ENCODE data around the gene HERC5. TPM values are rescaled to one million over a fixed set of nuclear protein-coding genes. Genes with fewer than 3 reads are reported as not detected.
"Not testable (repeated sequence)": the region's sequence is repeated elsewhere in the genome, so short reads cannot be mapped to it uniquely, and the experiment has no call there.

Gene HERC5
- total RNA-seq, 6 donors from 2014 or later = 4.3 to 18.1 (median 9.8) TPM

DNA sequence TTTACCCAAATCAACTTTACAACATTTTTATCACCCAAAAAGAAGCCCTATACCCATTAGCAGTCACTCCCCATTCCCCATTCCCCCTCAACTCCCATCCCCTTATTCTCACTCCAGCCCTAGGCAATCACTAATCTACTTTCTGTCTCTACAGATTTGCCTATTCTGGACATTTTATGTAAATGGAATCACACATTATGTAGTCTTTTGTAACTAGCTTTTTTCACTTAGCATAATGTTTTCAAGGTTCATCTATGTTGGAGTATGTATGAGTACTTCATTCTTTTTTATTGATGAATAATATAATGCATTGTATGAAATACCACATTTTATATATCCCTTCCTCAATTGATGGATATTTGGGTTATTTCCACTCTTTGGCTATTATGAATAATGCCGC lies 36.1 kb upstream of the HERC5 start:
- no peak overlapping the region for H3K27ac ChIP-seq
- no peaks in the 10 kb centered on the region for H3K27me3 ChIP-seq

DNA sequence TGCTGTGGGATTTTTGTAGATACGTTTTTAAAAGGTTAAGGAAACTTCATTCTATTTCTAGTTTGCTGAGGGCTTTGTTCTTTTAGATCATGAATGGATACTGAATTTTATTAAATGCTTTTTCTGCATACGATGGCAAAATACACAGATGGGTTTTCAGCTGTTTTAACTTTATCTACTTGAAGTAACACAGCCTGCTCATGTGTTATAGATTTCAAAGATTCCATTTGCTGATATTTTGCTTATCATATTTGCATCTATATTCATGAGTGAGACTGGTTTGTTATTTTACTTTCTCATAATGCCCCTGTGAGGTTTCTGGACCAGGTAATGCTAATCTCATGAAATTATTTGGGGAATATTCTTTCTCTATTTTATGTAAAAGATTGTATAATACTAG lies 34.5 kb upstream of the HERC5 start:
- Histone ChIP-seq H3K27me3 (no peaks in the 10 kb centered on the region), H3K4me3 (no peak overlapping the region), H3K36me3 (peaks cover 0 to 12% (median 0%) of the 10 kb centered on the region in 4 donors), H3K4me1 (no peaks in the 10 kb centered on the region), H3K27ac (no peak overlapping the region), H3K9me3 (no peaks in the 10 kb centered on the region)
- no peak for TF ChIP-seq POLR2AphosphoS5 (IDR thresholded peaks at IDR 0.05)
- no peak for TF ChIP-seq EP300 (IDR thresholded peaks at IDR 0.05)
- TF ChIP-seq, protein P1, sequence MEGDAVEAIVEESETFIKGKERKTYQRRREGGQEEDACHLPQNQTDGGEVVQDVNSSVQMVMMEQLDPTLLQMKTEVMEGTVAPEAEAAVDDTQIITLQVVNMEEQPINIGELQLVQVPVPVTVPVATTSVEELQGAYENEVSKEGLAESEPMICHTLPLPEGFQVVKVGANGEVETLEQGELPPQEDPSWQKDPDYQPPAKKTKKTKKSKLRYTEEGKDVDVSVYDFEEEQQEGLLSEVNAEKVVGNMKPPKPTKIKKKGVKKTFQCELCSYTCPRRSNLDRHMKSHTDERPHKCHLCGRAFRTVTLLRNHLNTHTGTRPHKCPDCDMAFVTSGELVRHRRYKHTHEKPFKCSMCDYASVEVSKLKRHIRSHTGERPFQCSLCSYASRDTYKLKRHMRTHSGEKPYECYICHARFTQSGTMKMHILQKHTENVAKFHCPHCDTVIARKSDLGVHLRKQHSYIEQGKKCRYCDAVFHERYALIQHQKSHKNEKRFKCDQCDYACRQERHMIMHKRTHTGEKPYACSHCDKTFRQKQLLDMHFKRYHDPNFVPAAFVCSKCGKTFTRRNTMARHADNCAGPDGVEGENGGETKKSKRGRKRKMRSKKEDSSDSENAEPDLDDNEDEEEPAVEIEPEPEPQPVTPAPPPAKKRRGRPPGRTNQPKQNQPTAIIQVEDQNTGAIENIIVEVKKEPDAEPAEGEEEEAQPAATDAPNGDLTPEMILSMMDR (IDR thresholded peaks at IDR 0.05) = no peak
- TF ChIP-seq POLR2A (IDR thresholded peaks at IDR 0.05) = no peak
- ATAC-seq (ENCODE audit: low FRiP score in 2 of 2) (no peak), DNase-seq (no peak)
- 94% methylated on average over 2 of the region's 2 CpGs for WGBS, 2 donors

More for the DNA sequence above, 36.1 kb upstream of the HERC5 start:
- TF ChIP-seq POLR2A (IDR thresholded peaks at IDR 0.05) (no peak), EP300 (IDR thresholded peaks at IDR 0.05) (no peak), POLR2AphosphoS5 (IDR thresholded peaks at IDR 0.05) (no peak)
- TF ChIP-seq, protein P1 (IDR thresholded peaks at IDR 0.05) = no peak
- Histone ChIP-seq H3K36me3 (peaks cover 0 to 9% (median 0%) of the 10 kb centered on the region in 4 donors), H3K4me3 (no peak overlapping the region), H3K9me3 (no peaks in the 10 kb centered on the region), H3K4me1 (no peaks in the 10 kb centered on the region)
- 97 to 100% methylated on average over 1 of the region's 1 CpG for WGBS, 2 donors
- ATAC-seq (ENCODE audit: low FRiP score in 2 of 2) (no peak), DNase-seq (no peak)

DNA sequence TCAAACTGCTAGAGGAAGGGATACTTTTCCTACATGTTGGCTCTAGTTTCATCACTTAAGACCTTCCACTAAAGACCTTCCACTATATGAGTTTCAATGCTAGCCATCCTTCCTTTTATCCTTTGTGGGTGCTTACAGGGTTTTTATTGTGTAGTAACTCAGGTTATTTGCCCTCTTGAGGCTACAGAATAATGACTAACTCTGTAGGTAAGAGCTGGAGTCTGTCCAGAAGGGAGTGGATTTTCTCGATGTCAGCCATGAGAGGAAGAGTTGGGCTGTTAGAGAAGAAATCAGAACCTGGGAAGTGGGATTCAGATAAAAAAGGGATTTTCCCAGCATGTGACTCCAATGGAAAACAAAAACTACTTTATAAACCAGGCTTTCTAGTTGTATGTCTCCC lies 27.5 kb upstream of the HERC5 start:
- no peaks in the 10 kb centered on the region for H3K27me3 ChIP-seq
- peaks cover 0 to 10% (median 0%) of the 10 kb centered on the region in 4 donors for H3K9me3 ChIP-seq
- H3K36me3 ChIP-seq = peaks cover 0 to 44% (median 8%) of the 10 kb centered on the region in 4 donors
- DNase-seq (no peak), ATAC-seq (ENCODE audit: low FRiP score in 2 of 2) (no peak)
- TF ChIP-seq POLR2A (IDR thresholded peaks at IDR 0.05) (no peak), POLR2AphosphoS5 (IDR thresholded peaks at IDR 0.05) (no peak), EP300 (IDR thresholded peaks at IDR 0.05) (no peak)
- TF ChIP-seq, protein P1 (IDR thresholded peaks at IDR 0.05) = no peak
- no peak overlapping the region for H3K4me3 ChIP-seq
- no peaks in the 10 kb centered on the region for H3K4me1 ChIP-seq
- H3K27ac ChIP-seq = no peak overlapping the region
- WGBS, 2 donors = 68 to 70% methylated on average over 1 of the region's 1 CpG

DNA sequence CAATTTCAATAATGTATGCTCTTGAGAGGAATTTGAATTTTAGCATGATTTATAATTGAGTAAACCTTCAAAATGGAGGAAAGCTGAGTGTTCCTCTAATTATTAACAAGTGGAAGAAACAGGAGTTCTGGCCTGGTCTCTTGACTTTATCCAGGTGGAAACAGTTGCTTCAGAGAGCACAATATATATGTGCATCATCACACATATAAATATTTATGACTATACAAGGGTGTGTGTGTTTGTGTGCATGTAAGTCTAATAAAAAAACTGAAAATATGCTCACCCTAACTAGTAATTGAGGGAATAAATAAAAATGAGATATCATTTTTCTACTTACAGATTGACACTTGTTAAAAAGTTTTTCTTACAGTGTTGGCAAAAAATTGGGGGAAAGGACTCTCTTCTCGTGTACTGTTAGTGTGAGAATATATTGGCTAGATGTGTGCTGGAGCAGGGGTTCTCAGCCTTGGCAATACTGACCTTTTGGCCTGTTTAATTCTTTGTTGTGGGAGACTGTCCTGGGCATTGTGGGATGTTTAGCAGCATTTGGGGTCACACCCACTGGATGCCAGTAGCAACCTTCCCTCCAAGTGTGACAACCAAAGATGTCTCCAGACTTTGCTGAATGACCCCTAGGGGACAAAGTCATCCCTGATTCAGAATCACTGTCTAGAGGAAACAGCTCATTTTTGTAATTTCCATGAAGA lies 20.8 kb upstream of the HERC5 start:
- ATAC-seq (ENCODE audit: low FRiP score in 2 of 2) = no peak
- no peak overlapping the region for H3K27ac ChIP-seq
- DNase-seq = no peak
- H3K27me3 ChIP-seq = no peaks in the 10 kb centered on the region
- no peak overlapping the region for H3K4me3 ChIP-seq
- 100% methylated on average over 1 of the region's 1 CpG for WGBS, 2 donors
- peaks cover 0 to 10% (median 0%) of the 10 kb centered on the region in 4 donors for H3K9me3 ChIP-seq
- H3K4me1 ChIP-seq = no peaks in the 10 kb centered on the region
- peaks cover 0 to 31% (median 6%) of the 10 kb centered on the region in 4 donors for H3K36me3 ChIP-seq
- TF ChIP-seq EP300 (IDR thresholded peaks at IDR 0.05) (no peak), POLR2A (IDR thresholded peaks at IDR 0.05) (no peak), POLR2AphosphoS5 (IDR thresholded peaks at IDR 0.05) (no peak)

DNA sequence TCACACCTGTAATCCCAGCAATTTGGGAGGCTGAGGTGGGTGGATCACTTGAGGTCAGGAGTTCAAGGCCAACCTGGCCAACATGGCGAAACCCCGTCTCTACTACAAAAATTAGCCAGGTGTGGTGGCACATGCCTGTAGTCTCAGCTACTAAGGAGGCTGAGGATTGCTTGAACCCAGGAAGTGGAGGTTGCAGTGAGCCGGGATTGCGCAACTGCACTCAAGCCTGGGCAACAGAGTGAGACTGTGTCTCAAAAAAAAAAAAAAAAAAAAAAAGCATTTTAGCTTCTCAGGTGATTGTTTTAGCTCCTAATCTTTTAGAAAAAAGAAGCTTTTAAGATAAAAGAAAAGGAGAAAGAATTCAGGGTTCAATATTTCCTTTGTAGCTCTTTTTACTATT lies 19.0 kb upstream of the HERC5 start:
- not testable (repeated sequence) for H3K27me3 ChIP-seq; ATAC-seq (ENCODE audit: low FRiP score in 2 of 2); H3K4me1 ChIP-seq; H3K27ac ChIP-seq; DNase-seq; H3K4me3 ChIP-seq; H3K9me3 ChIP-seq
- 93 to 96% methylated on average over 4 of the region's 4 CpGs for WGBS, 2 donors
- H3K36me3 ChIP-seq = peaks cover 0 to 21% (median 5%) of the 10 kb centered on the region in 4 donors

All from upper lobe of left lung (tissue), 6 donors.